IMR-90 (cell line): ENCODE results near the gene CEP170B. TPM values are rescaled to one million over a fixed set of nuclear protein-coding genes. Genes with fewer than 3 reads are reported as not detected.

ENCODE experiments used
- ATAC-seq: fragments of 200-7000 bp; cut with Tn5 transposase; 2 replicates; pipeline ENCODE4 v1.9.1; 2020; ENCODE audit warnings: low read depth, mild to moderate bottlenecking, moderate library complexity
- BruUV-seq: library from RNA; stranded (reverse); fragments of 400-500 nt; replicated peaks from 2 replicates; lab custom pipeline; 2021; lab: Mats Ljungman, UMichigan
- CTCF ChIA-PET: fragments of 300-600 bp; formaldehyde crosslinking; extraction: SDS; loops from one replicate; lab custom pipeline; 2021; ENCODE audit warnings: antibody characterized with exemption; lab: Yijun Ruan, JAX
- POLR2A ChIA-PET: fragments of 300-600 bp; sonication (Branson Sonifier 250); formaldehyde crosslinking; loops from one replicate; lab custom pipeline; 2022; ENCODE audit warnings: antibody characterized with exemption; ENCODE audit not compliant: unreplicated experiment; lab: Charles Lee
- DNase-seq: peaks from one replicate; pipeline ENCODE4 v3.0.0; 2013
- H2AFZ ChIP-seq: replicated peaks from 2 replicates; pipeline ENCODE3; 2013; ENCODE audit warnings: low read length, mild to moderate bottlenecking; ENCODE audit not compliant: poor library complexity
- H2AK5ac ChIP-seq: 2 replicates; pipeline ENCODE4 v1.6.1; 2013; ENCODE audit warnings: low read depth, low read length, inconsistent platforms
- H2AK9ac ChIP-seq: replicated peaks from 2 replicates; pipeline ENCODE3; 2013; ENCODE audit warnings: mild to moderate bottlenecking, low read depth, low read length, moderate library complexity; ENCODE audit not compliant: poor library complexity
- H2BK120ac ChIP-seq: 2 replicates; pipeline ENCODE4 v1.6.1; 2013; ENCODE audit warnings: low read depth, low read length, inconsistent platforms
- H2BK15ac ChIP-seq: 3 replicates; pipeline ENCODE4 v1.6.1; 2013; ENCODE audit warnings: low read depth, low read length, inconsistent platforms
- H2BK20ac ChIP-seq: 2 replicates; pipeline ENCODE4 v1.6.1; 2013; ENCODE audit warnings: low read depth, mild to moderate bottlenecking, inconsistent platforms, low read length, moderate library complexity
- H2BK5ac ChIP-seq: 2 replicates; pipeline ENCODE4 v1.6.1; 2013; ENCODE audit warnings: mild to moderate bottlenecking, low read depth, low read length, inconsistent platforms; ENCODE audit not compliant: poor library complexity, severe bottlenecking
- H3K14ac ChIP-seq: replicated peaks from 2 replicates; pipeline ENCODE4 v1.6.1; 2013; ENCODE audit warnings: low read depth, low read length, inconsistent platforms
- H3K18ac ChIP-seq: 2 replicates; pipeline ENCODE4 v1.6.1; 2013; ENCODE audit warnings: low read depth, low read length, control low read depth
- H3K23ac ChIP-seq: 2 replicates; pipeline ENCODE4 v1.6.1; 2013; ENCODE audit warnings: low read depth, low read length, inconsistent platforms
- H3K27ac ChIP-seq: 2 replicates; pipeline ENCODE4 v1.5.1; 2013; ENCODE audit warnings: mild to moderate bottlenecking, control low read depth, low read length; ENCODE audit not compliant: insufficient read depth
- H3K27me3 ChIP-seq: 2 replicates; pipeline ENCODE4 v1.6.1; 2013; ENCODE audit warnings: low read length; ENCODE audit not compliant: control insufficient read depth, insufficient read depth
- H3K36me3 ChIP-seq: 2 replicates; pipeline ENCODE4 v1.6.1; 2013; ENCODE audit warnings: low read length, mixed read lengths; ENCODE audit not compliant: control insufficient read depth, insufficient read depth
- H3K4ac ChIP-seq: 2 replicates; pipeline ENCODE4 v1.6.1; 2013; ENCODE audit warnings: low read depth, low read length, inconsistent platforms
- H3K4me1 ChIP-seq: 2 replicates; pipeline ENCODE4 v1.6.1; 2013; ENCODE audit warnings: low read length, mixed read lengths; ENCODE audit not compliant: control insufficient read depth, insufficient read depth
- H3K4me2 ChIP-seq: 2 replicates; pipeline ENCODE4 v1.6.1; 2013; ENCODE audit warnings: low read depth, mild to moderate bottlenecking, control low read depth, low read length, moderate library complexity
- H3K4me3 ChIP-seq: 2 replicates; pipeline ENCODE4 v1.5.1; 2013; ENCODE audit warnings: low read depth, mild to moderate bottlenecking, control low read depth, low read length, moderate library complexity; ENCODE audit not compliant: insufficient read depth
- H3K56ac ChIP-seq: 2 replicates; pipeline ENCODE4 v1.6.1; 2013; ENCODE audit warnings: low read length, inconsistent platforms; ENCODE audit not compliant: insufficient read depth; ENCODE audit errors: extremely low read depth
- H3K79me1 ChIP-seq, 2 experiments: 2 replicates each; pipeline ENCODE4 v1.6.1; 2013; ENCODE audit warnings: low read length in 2 of 2, inconsistent platforms in 1 of 2, low read depth in 1 of 2
- H3K9ac ChIP-seq: 2 replicates; pipeline ENCODE4 v1.6.1; 2013; ENCODE audit warnings: low read depth, low read length, control low read depth
- H3K9me1 ChIP-seq: 2 replicates; pipeline ENCODE4 v1.6.1; 2013; ENCODE audit warnings: low read length, inconsistent platforms; ENCODE audit not compliant: insufficient read depth
- H3K9me3 ChIP-seq: 2 replicates; pipeline ENCODE4 v1.6.1; 2013; ENCODE audit warnings: low read length; ENCODE audit not compliant: control insufficient read depth, insufficient read depth
- H4K20me1 ChIP-seq: 2 replicates; pipeline ENCODE4 v1.6.1; 2013; ENCODE audit warnings: low read length, inconsistent platforms; ENCODE audit not compliant: insufficient read depth
- H4K5ac ChIP-seq: 2 replicates; pipeline ENCODE4 v1.6.1; 2013; ENCODE audit warnings: mild to moderate bottlenecking, low read depth, low read length, control low read depth
- H4K8ac ChIP-seq, 2 experiments: 2 replicates each; pipeline ENCODE4 v1.6.1; 2013; ENCODE audit warnings: low read depth in 2 of 2, low read length in 2 of 2, control low read depth in 1 of 2, inconsistent platforms in 1 of 2
- H4K91ac ChIP-seq: 2 replicates; pipeline ENCODE4 v1.6.1; 2013; ENCODE audit warnings: low read depth, low read length, inconsistent platforms; ENCODE audit not compliant: insufficient read depth
- BHLHE40 ChIP-seq: fragments of 150-350 bp; IDR thresholded peaks from 2 replicates; pipeline ENCODE4 v1.6.1; 2016; ENCODE audit warnings: mild to moderate bottlenecking, low read depth, low read length
- CEBPB ChIP-seq: IDR thresholded peaks from 2 replicates; pipeline ENCODE4 v1.6.1; 2012; ENCODE audit warnings: low read depth, low read length, improper control_type of control experiment
- FOS ChIP-seq: fragments of 150-350 bp; IDR thresholded peaks from 2 replicates; pipeline ENCODE4 v1.6.1; 2016; ENCODE audit warnings: low read depth, low read length
- MAFK ChIP-seq: IDR thresholded peaks from 2 replicates; pipeline ENCODE4 v1.6.1; 2012; ENCODE audit warnings: low read depth, low read length, improper control_type of control experiment
- MAZ ChIP-seq: IDR thresholded peaks from 2 replicates; pipeline ENCODE4 v1.6.1; 2012; ENCODE audit warnings: low read depth, mild to moderate bottlenecking, low read length, improper control_type of control experiment, moderate library complexity, borderline replicate concordance
- MXI1 ChIP-seq: IDR thresholded peaks from 2 replicates; pipeline ENCODE4 v1.6.1; 2012; ENCODE audit warnings: low read depth, mild to moderate bottlenecking, low read length, moderate library complexity, borderline replicate concordance
- NFE2L2 ChIP-seq: fragments of 150-350 bp; IDR thresholded peaks from 2 replicates; pipeline ENCODE4 v1.6.1; 2016; ENCODE audit warnings: low read depth, mild to moderate bottlenecking, low read length
- POLR2A ChIP-seq: IDR thresholded peaks from 2 replicates; pipeline ENCODE4 v1.6.1; 2012; ENCODE audit warnings: mild to moderate bottlenecking, low read depth, low read length
- RCOR1 ChIP-seq: IDR thresholded peaks from 2 replicates; pipeline ENCODE4 v1.6.1; 2012; ENCODE audit warnings: mild to moderate bottlenecking, low read length, improper control_type of control experiment; ENCODE audit not compliant: insufficient replicate concordance
- SMC3 ChIP-seq: fragments of 150-350 bp; IDR thresholded peaks from 2 replicates; pipeline ENCODE4 v1.6.1; 2016; ENCODE audit warnings: low read depth, mild to moderate bottlenecking, antibody characterized with exemption, low read length, moderate library complexity
- WGBS, 2 experiments: methylation state at CpG; one replicate each; pipeline versions ENCODE4 v1.1.5 to v1.1.7; 2013; ENCODE audit warnings: missing lambda C conversion rate in 2 of 2; ENCODE audit not compliant: insufficient read length in 1 of 2; ENCODE audit errors: extremely low coverage in 2 of 2; 5-methylcytosine and 5-hydroxymethylcytosine counted together
- dilution Hi-C: fragments of 300-500 bp; cut with HindIII; formaldehyde crosslinking; loops from one replicate; pipeline ENCODE4 v1.14.3; 2018; ENCODE audit warnings: low sequenced_read_pairs; ENCODE audit not compliant: unreplicated experiment
- in situ Hi-C: fragments of 300-500 bp; cut with MboI; formaldehyde crosslinking; loops from 3 replicates; pipeline ENCODE4 v1.14.3; 2019; ENCODE audit warnings: low sequenced_read_pairs, inconsistent platforms, mixed read lengths
- intact Hi-C: fragments of 100-400 bp; cut with micrococcal nuclease; formaldehyde crosslinking; loops from 2 replicates; pipeline ENCODE4 v1.10.0; 2022
- polyA plus RNA-seq, 3 experiments: library from polyadenylated mRNA; depleted of rRNA; stranded (reverse); fragments of >200 nt; gene quantifications; 2 replicates each; pipeline ENCODE4 v1.2.3, GENCODE V29; 2012; ENCODE audit warnings: low replicate concordance in 1 of 3
- total RNA-seq: library from RNA; depleted of rRNA; stranded (reverse); fragments of >200 nt; gene quantifications from 2 replicates; pipeline ENCODE4 v1.2.3, GENCODE V29; 2012
- TF ChIP-seq, protein P1 (sequence below): fragments of 150-350 bp; IDR thresholded peaks from 2 replicates; pipeline ENCODE4 v1.6.1; 2016; ENCODE audit warnings: low read depth, mild to moderate bottlenecking, low read length, moderate library complexity, borderline replicate concordance
- TF ChIP-seq, protein P2 (sequence below): conservative IDR thresholded peaks from 2 replicates; pipeline ENCODE4 v1.5.1; 2012; ENCODE audit warnings: mild to moderate bottlenecking, low read depth, low read length, improper control_type of control experiment
- TF ChIP-seq, protein P3 (sequence below): fragments of 150-350 bp; IDR thresholded peaks from 2 replicates; pipeline ENCODE4 v1.6.1; 2017; ENCODE audit warnings: mild to moderate bottlenecking, antibody characterized with exemption, low read length, low read depth

CEP170B gene
- total and polyA plus RNA-seq, 2 of the 4 experiments (the other 2 are of a cell fraction): 3.6 to 13.1 TPM

DNA sequence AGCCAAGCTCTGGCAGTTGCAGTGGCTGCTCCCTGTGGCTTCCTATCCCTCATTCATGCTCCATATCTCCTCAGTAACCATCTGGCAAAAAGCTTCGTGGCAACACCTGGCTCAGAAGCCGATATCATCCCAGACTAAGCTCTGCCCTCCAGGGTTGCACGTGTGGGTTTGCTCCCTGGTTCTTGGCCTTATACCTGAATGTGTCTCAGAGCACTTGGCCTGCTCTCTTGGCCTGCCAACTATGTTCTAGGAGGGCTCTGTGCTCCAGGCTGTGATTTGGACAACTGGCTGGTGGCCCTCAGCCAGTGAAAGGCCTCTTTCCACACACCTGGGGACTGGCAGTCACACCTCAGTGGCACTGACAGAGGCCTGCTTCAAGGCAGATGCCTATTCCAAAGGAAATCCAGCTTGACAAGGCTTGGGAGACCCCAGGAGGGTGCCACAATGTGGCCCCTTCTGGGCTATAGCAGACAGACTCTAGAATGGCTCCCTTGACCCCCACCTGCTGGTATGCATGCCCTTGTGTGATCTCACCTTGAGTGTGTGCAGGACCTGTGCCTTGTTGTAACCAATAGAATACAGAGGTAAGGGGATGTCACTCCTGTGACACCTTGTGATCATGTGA, 70.1 kb downstream of the CEP170B start:
- peaks cover 2% of the 10 kb centered on the region; the same call in 1 of the 2 replicates for H3K4me1 ChIP-seq
- CTCF ChIA-PET: no interaction called here
- H3K56ac ChIP-seq: no peak overlapping the region
- BruUV-seq: no TSS peak
- H3K9me1 ChIP-seq: no peaks in the 10 kb centered on the region
- H3K27ac ChIP-seq: no peak overlapping the region
- WGBS, 2 experiments: 81% methylated on average over 2 of the region's 3 CpGs; no CpG with 5 or more reads in 1 of the 2 experiments
- in situ Hi-C loops: loop anchor here (5.0 kb wide), 1 partner anchor 37 kb away; no protein-coding TSS in a partner anchor
- no peaks in the 10 kb centered on the region for H3K9me3 ChIP-seq
- H2AFZ ChIP-seq: no peak overlapping the region
- H3K9ac ChIP-seq: no peak overlapping the region
- DNase-seq (no peak), ATAC-seq (no peak)
- no peak overlapping the region for H3K4ac ChIP-seq
- no peak overlapping the region for H2AK5ac ChIP-seq
- no peak overlapping the region for H3K14ac ChIP-seq
- intact Hi-C loops: no loop called here
- TF ChIP-seq NFE2L2 (no peak), MAZ (no peak), SMC3 (no peak), RCOR1 (no peak), MXI1 (no peak), BHLHE40 (no peak), POLR2A (no peak), MAFK (no peak), CEBPB (no peak), FOS (no peak)
- TF ChIP-seq, protein P1, sequence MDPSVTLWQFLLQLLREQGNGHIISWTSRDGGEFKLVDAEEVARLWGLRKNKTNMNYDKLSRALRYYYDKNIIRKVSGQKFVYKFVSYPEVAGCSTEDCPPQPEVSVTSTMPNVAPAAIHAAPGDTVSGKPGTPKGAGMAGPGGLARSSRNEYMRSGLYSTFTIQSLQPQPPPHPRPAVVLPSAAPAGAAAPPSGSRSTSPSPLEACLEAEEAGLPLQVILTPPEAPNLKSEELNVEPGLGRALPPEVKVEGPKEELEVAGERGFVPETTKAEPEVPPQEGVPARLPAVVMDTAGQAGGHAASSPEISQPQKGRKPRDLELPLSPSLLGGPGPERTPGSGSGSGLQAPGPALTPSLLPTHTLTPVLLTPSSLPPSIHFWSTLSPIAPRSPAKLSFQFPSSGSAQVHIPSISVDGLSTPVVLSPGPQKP: no peak
- TF ChIP-seq, protein P2, sequence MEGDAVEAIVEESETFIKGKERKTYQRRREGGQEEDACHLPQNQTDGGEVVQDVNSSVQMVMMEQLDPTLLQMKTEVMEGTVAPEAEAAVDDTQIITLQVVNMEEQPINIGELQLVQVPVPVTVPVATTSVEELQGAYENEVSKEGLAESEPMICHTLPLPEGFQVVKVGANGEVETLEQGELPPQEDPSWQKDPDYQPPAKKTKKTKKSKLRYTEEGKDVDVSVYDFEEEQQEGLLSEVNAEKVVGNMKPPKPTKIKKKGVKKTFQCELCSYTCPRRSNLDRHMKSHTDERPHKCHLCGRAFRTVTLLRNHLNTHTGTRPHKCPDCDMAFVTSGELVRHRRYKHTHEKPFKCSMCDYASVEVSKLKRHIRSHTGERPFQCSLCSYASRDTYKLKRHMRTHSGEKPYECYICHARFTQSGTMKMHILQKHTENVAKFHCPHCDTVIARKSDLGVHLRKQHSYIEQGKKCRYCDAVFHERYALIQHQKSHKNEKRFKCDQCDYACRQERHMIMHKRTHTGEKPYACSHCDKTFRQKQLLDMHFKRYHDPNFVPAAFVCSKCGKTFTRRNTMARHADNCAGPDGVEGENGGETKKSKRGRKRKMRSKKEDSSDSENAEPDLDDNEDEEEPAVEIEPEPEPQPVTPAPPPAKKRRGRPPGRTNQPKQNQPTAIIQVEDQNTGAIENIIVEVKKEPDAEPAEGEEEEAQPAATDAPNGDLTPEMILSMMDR: no peak
- TF ChIP-seq, protein P3, sequence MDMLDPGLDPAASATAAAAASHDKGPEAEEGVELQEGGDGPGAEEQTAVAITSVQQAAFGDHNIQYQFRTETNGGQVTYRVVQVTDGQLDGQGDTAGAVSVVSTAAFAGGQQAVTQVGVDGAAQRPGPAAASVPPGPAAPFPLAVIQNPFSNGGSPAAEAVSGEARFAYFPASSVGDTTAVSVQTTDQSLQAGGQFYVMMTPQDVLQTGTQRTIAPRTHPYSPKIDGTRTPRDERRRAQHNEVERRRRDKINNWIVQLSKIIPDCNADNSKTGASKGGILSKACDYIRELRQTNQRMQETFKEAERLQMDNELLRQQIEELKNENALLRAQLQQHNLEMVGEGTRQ: no peak
- H2BK15ac ChIP-seq: no peak overlapping the region
- dilution Hi-C loops: loop anchor here (10.0 kb wide), 1 partner anchor 120 kb away; no protein-coding TSS in a partner anchor
- H3K27me3 ChIP-seq: peaks cover 63% of the 10 kb centered on the region
- H2BK5ac ChIP-seq: no peak overlapping the region
- H4K20me1 ChIP-seq: no peaks in the 10 kb centered on the region
- H4K91ac ChIP-seq: no peak overlapping the region
- no peak overlapping the region for H2BK120ac ChIP-seq
- no peak overlapping the region for H2AK9ac ChIP-seq
- no peak overlapping the region for H4K5ac ChIP-seq
- no peak overlapping the region for H4K8ac ChIP-seq
- H3K4me3 ChIP-seq: no peak overlapping the region
- no peak overlapping the region for H3K18ac ChIP-seq
- no peak overlapping the region for H3K23ac ChIP-seq
- POLR2A ChIA-PET: no interaction called here
- H3K79me1 ChIP-seq: no peaks in the 10 kb centered on the region
- no peaks in the 10 kb centered on the region for H3K36me3 ChIP-seq
- no peak overlapping the region for H2BK20ac ChIP-seq
- H3K4me2 ChIP-seq: no peak overlapping the region
